Peyer's patch (tissue), 4 donors: ENCODE measurements around the gene FSIP1. TPM values are rescaled to one million over a fixed set of nuclear protein-coding genes. Genes with fewer than 3 reads are reported as not detected.

Experiments
- DNase-seq, 3 donors: peaks; one replicate each; pipeline ENCODE4 v3.0.0-alpha.2; 2017 to 2019
- H3K27ac ChIP-seq, 4 donors: fragments of 200-600 bp; sonication (generic); one replicate each; pipeline ENCODE4 v1.5.1; 2016 to 2019
- H3K27me3 ChIP-seq, 2 donors: fragments of 200-600 bp; sonication (generic); one replicate each; pipeline ENCODE4 v1.5.1; 2019
- H3K36me3 ChIP-seq, 3 donors: fragments of 200-600 bp; sonication (generic); one replicate each; pipeline ENCODE4 v1.5.1; 2016 to 2019
- H3K4me1 ChIP-seq, 4 donors: fragments of 200-600 bp; sonication (generic); one replicate each; pipeline ENCODE4 v1.5.1; 2016 to 2019
- H3K4me3 ChIP-seq, 4 donors: fragments of 200-600 bp; sonication (generic); 1 replicate in 3 of 4; 2 replicates in 1 of 4; pipeline ENCODE4 v1.5.1; 2016 to 2019; ENCODE audit warnings: mild to moderate bottlenecking in 1 of 4
- H3K9me3 ChIP-seq, 4 donors: fragments of 200-600 bp; sonication (generic); one replicate each; pipeline ENCODE4 v1.5.1; 2016 to 2019; ENCODE audit warnings: mild to moderate bottlenecking in 1 of 4
- POLR2A ChIP-seq, 2 donors: fragments of 450-650 bp; IDR thresholded peaks; one replicate each; pipeline ENCODE4 v1.5.1; 2017; ENCODE audit warnings: antibody characterized with exemption in 2 of 2, mild to moderate bottlenecking in 2 of 2, moderate library complexity in 2 of 2
- total RNA-seq, 4 donors: library from RNA; depleted of rRNA; stranded (reverse); fragments of >200 nt; gene quantifications; one replicate each; pipeline ENCODE4 v1.1.0, GENCODE V29; 2016
- TF ChIP-seq, protein P1 (sequence below), 6 experiments: fragments of 450-650 bp in 4 of 6; fragments of 200-600 bp in 2 of 6; sonication (generic) in 1 of 6; IDR thresholded peaks; one replicate each; pipeline ENCODE4 v1.5.1; 2017 to 2019; ENCODE audit warnings: antibody characterized with exemption in 6 of 6, mild to moderate bottlenecking in 3 of 6, moderate library complexity in 1 of 6

Gene FSIP1
- total RNA-seq, 4 donors from 2014 or later = not detected

DNA sequence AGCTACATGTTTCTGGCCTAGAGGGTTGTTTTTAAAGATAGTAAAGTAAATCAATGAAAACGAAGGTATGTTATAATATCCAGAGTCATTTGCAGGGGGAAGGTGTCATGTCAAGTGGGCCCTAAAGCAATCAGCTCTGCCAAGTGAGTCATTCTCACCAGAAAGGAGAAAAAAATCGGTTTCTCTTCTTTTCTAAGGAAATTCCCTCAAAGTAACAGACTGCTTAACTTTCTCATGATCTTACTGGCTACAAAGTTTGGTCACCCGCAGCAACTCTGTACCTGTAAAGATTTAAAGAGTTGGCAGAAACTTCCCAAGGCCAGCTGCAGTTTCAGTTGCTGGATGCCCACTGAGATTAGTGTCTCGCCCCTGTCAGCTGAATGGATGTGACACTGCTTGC lies 5.5 kb upstream of the FSIP1 start:
- DNase-seq = no peak
- no peak for TF ChIP-seq POLR2A (IDR thresholded peaks at IDR 0.05)
- TF ChIP-seq, protein P1, sequence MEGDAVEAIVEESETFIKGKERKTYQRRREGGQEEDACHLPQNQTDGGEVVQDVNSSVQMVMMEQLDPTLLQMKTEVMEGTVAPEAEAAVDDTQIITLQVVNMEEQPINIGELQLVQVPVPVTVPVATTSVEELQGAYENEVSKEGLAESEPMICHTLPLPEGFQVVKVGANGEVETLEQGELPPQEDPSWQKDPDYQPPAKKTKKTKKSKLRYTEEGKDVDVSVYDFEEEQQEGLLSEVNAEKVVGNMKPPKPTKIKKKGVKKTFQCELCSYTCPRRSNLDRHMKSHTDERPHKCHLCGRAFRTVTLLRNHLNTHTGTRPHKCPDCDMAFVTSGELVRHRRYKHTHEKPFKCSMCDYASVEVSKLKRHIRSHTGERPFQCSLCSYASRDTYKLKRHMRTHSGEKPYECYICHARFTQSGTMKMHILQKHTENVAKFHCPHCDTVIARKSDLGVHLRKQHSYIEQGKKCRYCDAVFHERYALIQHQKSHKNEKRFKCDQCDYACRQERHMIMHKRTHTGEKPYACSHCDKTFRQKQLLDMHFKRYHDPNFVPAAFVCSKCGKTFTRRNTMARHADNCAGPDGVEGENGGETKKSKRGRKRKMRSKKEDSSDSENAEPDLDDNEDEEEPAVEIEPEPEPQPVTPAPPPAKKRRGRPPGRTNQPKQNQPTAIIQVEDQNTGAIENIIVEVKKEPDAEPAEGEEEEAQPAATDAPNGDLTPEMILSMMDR (IDR thresholded peaks at IDR 0.05) = no peak
- peaks cover 0 to 17% (median 0%) of the 10 kb centered on the region in 4 donors for H3K4me1 ChIP-seq
- peak overlapping the region in 1 of 4 donors; percentile 5 for H3K27ac ChIP-seq
- H3K36me3 ChIP-seq = no peaks in the 10 kb centered on the region
- H3K9me3 ChIP-seq = no peaks in the 10 kb centered on the region
- no peaks in the 10 kb centered on the region for H3K27me3 ChIP-seq
- no peak overlapping the region for H3K4me3 ChIP-seq

DNA sequence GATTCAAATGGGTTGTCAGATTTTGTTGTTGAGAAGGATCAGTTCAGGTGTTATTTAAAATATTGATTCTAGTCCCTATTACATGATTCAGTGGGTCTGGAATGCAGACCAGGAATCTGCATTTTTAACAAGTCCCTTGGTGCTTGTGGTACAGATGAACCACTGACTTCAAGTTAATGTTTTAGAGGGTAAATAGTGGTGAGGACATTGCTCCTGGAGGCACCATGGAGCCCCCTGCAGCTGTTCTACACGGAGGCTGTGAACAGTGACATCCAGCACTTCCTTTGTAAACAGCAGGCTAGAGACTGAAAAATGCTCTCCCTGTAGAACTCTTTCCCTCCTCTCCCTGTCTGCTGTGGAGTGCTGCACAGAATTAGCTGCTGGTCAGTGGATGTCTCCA lies 4.8 kb upstream of the FSIP1 start:
- DNase-seq = no peak
- no peak overlapping the region for H3K4me3 ChIP-seq
- TF ChIP-seq, protein P1 (IDR thresholded peaks at IDR 0.05) = no peak
- TF ChIP-seq POLR2A (IDR thresholded peaks at IDR 0.05) = no peak
- no peak overlapping the region for H3K27ac ChIP-seq
- no peaks in the 10 kb centered on the region for H3K27me3 ChIP-seq
- H3K4me1 ChIP-seq = peaks cover 0 to 18% (median 0%) of the 10 kb centered on the region in 4 donors
- H3K9me3 ChIP-seq = no peaks in the 10 kb centered on the region
- H3K36me3 ChIP-seq = no peaks in the 10 kb centered on the region

DNA sequence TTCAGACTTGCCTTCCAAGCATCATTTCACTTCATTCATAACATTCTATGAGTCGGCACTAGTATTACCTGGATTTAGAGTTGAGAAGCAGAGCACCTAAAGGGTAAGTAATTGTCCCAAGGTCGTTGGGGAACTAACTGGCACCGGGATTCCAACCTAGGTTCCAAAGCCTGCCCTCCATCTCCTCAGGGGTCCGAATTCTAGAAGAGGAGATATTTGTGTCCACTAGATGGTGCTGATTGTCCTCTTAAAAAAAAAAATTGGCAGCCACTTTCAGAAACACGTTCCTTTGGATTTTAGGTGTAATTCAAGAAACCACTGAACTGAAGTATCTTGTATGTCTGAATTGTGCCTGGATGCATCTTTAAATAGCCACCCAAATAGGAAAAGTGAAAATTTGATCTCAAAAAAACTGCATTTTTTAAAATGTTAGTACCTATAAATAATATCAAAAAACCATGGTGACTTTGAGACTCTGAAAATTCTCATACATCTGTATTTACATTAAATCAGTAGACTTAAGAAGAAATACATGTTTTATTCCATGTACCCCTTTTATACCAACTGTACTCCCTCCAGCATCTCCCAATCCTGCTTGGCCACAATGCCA lies 3.9 kb upstream of the FSIP1 start:
- peaks cover 0 to 18% (median 0%) of the 10 kb centered on the region in 4 donors for H3K4me1 ChIP-seq
- no peak overlapping the region for H3K27ac ChIP-seq
- no peak for DNase-seq
- H3K27me3 ChIP-seq = no peaks in the 10 kb centered on the region
- no peak for TF ChIP-seq POLR2A (IDR thresholded peaks at IDR 0.05)
- TF ChIP-seq, protein P1 (IDR thresholded peaks at IDR 0.05) = peak; percentile 19 to 59 (median 54)
- no peaks in the 10 kb centered on the region for H3K36me3 ChIP-seq
- no peak overlapping the region for H3K4me3 ChIP-seq
- H3K9me3 ChIP-seq = no peaks in the 10 kb centered on the region

DNA sequence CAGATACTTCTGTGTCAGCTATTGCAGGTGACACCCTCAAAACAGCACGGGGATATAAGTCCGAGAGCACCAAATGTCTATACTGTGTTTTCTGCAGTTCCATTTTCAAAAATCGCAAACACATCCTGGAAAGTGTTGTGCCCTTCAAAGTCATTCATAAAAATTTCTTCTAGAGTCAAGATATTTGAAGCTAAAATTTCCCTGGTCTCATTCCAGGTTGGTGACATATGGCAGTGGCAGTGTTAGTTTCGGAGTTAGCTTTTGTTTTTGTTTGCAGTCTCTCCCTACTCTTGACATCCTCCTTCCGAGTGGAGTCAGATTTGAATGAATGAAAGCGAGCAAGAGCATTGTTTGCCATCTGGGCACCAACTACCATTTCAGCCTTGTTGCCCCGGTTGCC lies 3.2 kb upstream of the FSIP1 start:
- DNase-seq = no peak
- no peaks in the 10 kb centered on the region for H3K9me3 ChIP-seq
- no peak overlapping the region for H3K4me3 ChIP-seq
- no peaks in the 10 kb centered on the region for H3K36me3 ChIP-seq
- TF ChIP-seq, protein P1 (IDR thresholded peaks at IDR 0.05) = no peak
- TF ChIP-seq POLR2A (IDR thresholded peaks at IDR 0.05) = no peak
- H3K27ac ChIP-seq = no peak overlapping the region
- no peaks in the 10 kb centered on the region for H3K27me3 ChIP-seq
- peaks cover 0 to 18% (median 0%) of the 10 kb centered on the region in 4 donors for H3K4me1 ChIP-seq

DNA sequence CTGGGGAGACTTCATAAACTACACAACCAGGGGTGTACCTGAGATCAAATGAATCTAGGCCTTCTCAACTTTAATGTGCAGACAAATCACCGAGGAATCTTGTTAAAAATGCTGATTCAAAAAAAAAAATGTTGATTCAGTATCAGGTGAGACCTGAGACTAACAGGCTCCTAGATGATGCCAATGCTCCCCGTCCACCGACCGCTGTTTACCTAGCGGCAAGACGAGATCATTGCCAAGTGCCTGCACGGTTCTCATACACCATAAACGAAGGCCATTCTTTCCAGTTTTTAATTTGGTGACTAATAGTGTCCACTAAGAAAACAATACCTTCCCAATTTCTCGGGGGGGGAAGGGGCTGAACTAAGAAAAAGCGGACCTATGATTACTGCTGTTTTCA lies 2.5 kb upstream of the FSIP1 start:
- no peaks in the 10 kb centered on the region for H3K36me3 ChIP-seq
- TF ChIP-seq POLR2A (IDR thresholded peaks at IDR 0.05) = no peak
- TF ChIP-seq, protein P1 (IDR thresholded peaks at IDR 0.05) = no peak
- H3K9me3 ChIP-seq = no peaks in the 10 kb centered on the region
- DNase-seq = no peak
- H3K27ac ChIP-seq = no peak overlapping the region
- H3K4me3 ChIP-seq = no peak overlapping the region
- peaks cover 0 to 18% (median 0%) of the 10 kb centered on the region in 4 donors for H3K4me1 ChIP-seq
- no peaks in the 10 kb centered on the region for H3K27me3 ChIP-seq
